GM23338 (cell line): Measurements from ENCODE around the gene PHOX2A.

Experiments
- CREB1 ChIP-seq: fragments of 250-450 bp; sonication (Bioruptor Pico); IDR thresholded peaks from 2 replicates; pipeline ENCODE4 v1.5.0; 2020; ENCODE audit warnings: low read depth, mild to moderate bottlenecking, moderate library complexity
- CTCF ChIP-seq, 2 experiments: fragments of 200-600 bp in 1 of 2; sonication (generic) in 1 of 2; conservative IDR thresholded peaks; 2 replicates each; pipeline versions ENCODE4 v1.5.1 to v1.6.1; 2016 to 2017; ENCODE audit warnings: antibody characterized with exemption in 2 of 2, low read depth in 2 of 2, mild to moderate bottlenecking in 2 of 2, moderate library complexity in 1 of 2
- ETS1 ChIP-seq: IDR thresholded peaks from 2 replicates; pipeline ENCODE4 v1.6.1; 2016; ENCODE audit warnings: antibody characterized with exemption
- EZH2 ChIP-seq: fragments of 200-600 bp; sonication (generic); IDR thresholded peaks from one replicate; pipeline ENCODE4 v1.8.0; 2017; ENCODE audit warnings: antibody characterized with exemption, mild to moderate bottlenecking, low read depth; ENCODE audit not compliant: unreplicated experiment
- EZH2phosphoT487 ChIP-seq: fragments of 200-600 bp; sonication (generic); IDR thresholded peaks from one replicate; pipeline ENCODE4 v1.8.1; 2018; ENCODE audit warnings: antibody characterized with exemption; ENCODE audit not compliant: unreplicated experiment
- JUNB ChIP-seq: IDR thresholded peaks from one replicate; pipeline ENCODE4 v1.6.1; 2016; ENCODE audit warnings: antibody characterized with exemption; ENCODE audit not compliant: unreplicated experiment
- NANOG ChIP-seq: IDR thresholded peaks from 2 replicates; pipeline ENCODE4 v1.6.1; 2016; ENCODE audit warnings: antibody characterized with exemption, borderline replicate concordance
- POLR2AphosphoS5 ChIP-seq: IDR thresholded peaks from 2 replicates; pipeline ENCODE4 v1.6.1; 2016; ENCODE audit warnings: antibody characterized with exemption, low read depth
- REST ChIP-seq: IDR thresholded peaks from one replicate; pipeline ENCODE4 v1.6.1; 2018; ENCODE audit warnings: antibody characterized with exemption; ENCODE audit not compliant: unreplicated experiment
- STAT1 ChIP-seq: IDR thresholded peaks from one replicate; pipeline ENCODE4 v1.6.1; 2016; ENCODE audit warnings: antibody characterized with exemption; ENCODE audit not compliant: unreplicated experiment

GRCh38 chr11:72259490-72259889, 15.5 kb upstream of the PHOX2A start:
- TF ChIP-seq EZH2 (no peak), CTCF (conservative IDR thresholded peaks at IDR 0.05; ENCODE audit: low read depth in 2 of 2) (no peak), REST (no peak), EZH2phosphoT487 (no peak), JUNB (no peak), POLR2AphosphoS5 (no peak), STAT1 (no peak), ETS1 (no peak), CREB1 (CRISPR knock-in tag) (no peak), NANOG (no peak)
